Femur (tissue), 1 donor: ENCODE results near the gene HAGH.

Experiments
- DNase-seq: peaks from one replicate; pipeline ENCODE4 v3.0.0-alpha.2; 2017

The HAGH gene

DNA sequence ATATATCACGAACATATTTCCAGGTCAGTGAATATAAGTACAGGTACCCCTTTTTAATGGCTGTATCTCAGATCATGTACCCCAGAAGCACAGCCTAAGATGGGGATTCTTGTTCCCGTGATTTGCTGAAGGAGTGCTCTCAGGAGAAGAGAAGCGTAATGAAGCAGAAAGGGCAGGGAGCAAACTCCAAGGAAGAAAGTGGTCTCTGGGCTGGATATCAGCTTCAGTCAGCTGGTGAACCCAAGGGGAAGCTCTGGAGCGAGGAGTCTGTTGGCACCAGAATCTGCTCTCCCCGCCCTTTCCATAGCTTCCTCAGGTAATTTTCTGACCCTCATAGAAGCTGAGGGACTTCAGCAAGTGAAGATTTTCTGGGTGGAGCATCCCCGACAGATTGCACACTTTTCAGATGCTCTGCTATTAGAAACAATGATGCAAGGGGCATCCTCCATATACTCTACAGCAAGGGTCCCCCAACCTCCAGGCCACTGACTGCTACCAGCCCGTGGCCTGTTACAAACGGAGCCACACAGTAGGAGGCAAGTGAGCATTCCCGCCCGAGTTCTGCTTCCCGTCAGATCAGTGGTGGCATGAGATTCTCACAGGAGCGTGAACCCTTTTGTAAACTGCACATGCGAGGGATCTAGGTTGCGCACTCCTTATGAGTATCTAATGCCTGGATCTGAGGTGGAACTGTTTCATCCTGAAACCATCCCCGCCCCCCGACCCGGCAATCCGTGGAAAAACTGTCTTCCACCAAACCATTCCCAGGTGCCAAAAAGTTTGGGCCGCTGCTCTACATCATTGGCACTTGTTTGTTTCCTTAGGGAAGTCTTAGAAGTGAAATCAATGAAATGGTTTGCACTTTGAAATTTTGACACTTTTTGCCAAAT lies 4.8 kb upstream of the HAGH start:
- DNase-seq, result no peak

DNA sequence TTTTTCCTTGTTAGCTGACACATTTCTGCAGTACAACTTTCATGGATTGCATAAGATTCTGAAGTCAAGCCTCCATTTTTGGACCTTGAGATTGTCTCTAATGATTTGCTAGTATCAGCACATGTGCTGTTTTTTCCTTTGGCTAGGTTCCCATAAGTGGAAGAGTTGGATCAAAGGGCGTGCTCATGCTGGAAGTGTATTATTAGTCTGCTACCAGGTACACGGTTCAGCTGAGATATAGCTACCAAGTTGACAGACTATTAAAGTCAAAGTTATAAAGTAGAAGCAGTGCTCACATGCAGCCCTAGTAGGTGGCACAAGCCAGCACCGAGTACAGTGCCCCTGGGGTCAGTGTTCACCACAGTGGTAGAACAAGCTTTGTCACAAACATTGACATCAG lies 3.6 kb upstream of the HAGH start:
- DNase-seq, result no peak

DNA sequence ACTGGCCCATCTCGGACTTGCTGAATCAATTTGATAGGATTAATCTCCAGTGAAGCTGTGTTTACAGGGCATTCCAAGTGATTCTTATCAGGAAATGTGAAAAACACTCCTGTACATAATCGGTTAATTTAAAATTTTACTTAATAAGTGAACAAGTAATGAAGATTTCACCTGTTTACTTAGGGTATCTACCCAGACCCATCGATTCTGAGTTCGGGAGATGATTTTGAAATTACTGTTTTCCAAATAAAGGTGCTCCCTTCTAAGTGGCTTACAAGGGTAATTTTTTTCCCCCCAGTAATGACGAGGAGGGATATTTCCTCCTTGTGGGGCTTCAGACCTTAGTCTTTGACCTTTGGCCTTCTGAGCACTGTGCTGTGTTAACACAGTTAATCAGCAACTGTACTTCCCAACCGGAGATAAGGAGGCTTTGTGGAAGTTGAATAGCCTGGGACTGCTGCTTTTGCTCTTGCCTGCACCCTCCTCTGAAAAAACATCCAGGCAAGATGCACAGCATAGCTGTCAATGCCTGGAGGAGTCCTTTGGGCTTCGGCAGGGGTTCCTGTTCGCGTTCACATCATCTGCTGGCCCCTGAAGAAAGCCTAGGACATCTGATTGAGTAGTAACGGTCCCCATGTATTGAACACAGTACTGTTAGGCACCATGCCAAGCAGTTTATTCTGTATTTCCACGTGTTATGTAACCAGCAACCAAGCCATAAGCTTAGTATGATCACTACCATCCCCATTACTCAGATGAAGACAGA lies 2.2 kb upstream of the HAGH start:
- no peak for DNase-seq

DNA sequence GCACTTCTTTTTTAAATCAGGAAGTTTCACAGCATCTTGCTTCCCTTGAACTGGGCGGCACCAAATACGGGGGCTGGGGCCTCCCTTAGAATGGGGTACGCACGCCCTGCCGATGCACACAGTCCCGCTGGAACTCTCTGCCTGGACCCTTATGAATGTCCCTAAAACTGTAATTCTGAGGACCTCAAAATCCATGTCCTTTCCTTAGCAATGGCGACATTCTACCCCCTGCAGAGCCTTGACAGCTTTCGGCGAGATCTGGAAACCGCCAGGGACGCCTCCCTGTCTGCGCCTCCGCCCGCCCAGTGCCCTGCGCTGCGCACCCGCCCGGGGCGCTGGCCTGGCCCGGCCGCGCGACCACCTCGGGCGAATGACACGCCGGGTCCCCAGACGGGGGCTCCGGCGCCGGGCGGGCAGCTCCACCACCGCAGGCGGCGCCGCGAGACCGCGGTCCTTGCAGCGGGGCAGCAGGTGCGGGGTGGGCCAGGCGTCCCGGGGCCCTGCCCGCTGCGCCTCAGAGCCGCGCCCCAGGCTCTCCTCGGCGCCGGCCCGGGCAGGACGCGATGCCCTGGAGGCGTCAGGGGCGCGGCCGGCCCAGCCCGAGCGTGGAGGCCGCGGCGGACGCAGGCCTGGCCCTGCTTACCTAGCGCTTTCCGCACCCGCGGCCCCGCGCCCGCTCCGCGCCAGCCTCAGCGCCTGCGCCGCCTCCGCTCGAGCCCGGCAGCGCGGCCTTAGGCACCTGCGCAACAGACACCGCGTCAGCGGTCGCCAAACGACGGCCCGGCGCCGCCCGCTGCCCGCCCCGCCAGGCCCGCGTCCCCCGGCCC lies 548 bp downstream of the HAGH start:
- no peak for DNase-seq

DNA sequence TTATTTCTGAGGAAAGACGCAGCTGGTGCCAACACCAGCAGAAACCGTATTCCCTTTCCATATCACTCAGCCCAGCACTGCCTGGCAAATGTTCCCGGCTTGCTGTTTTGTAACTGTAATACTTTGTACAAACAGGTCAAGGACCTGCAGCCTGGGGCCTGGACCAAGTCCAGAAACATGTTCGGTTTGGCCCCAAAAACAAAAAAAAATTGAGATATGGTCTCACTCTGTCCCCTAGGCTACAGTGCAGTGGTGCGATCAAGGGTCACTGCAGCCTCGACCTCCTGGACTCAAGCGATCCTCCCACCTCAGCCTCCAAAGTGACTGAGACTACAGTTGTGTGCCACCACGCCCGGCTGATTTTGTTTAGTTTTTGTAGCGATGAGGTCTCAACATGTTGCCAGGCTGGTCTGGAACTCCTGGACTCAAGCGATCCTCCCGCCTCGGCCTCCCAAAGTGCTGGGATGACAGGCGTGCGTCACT lies 1.2 kb downstream of the HAGH start:
- no peak for DNase-seq

DNA sequence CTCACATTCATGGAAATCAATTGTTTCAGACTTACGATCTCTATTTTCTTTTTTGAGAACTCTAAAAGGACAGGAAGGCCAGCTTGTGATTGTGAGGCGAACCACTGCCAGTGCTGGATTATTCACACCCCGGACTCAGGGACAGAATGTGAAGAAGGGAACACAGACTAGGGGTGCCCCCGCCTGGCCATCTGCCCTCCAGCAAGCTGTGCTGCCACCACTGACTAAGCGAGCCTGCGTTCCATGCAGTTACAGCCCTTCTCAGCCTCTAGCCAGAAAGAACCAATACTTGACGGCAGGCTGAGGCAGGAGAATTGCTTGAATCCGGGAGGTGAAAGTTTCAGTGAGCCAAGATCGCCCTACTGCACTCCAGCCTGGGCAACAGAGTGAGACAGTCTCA lies 2.8 kb downstream of the HAGH start:
- no peak for DNase-seq

DNA sequence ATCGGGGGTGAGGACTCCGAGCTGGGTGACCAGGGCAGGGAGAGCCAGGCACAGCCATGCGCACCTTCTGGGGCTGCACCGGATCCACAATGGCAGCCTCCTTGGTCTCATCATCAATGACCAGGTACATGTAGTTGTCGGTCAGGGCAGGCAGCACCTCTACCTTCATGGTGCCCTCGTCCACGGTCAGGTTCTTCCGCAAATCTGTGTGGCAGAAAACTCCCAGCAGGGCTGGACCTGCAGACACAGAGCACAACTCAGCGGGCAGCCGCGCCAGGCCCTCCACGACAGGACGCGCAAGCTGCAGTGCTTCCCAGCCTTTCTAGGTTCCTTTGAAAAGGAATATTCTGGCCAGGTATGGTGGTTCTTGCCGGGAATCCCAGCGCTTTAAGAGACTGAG lies 3.8 kb downstream of the HAGH start:
- DNase-seq, result no peak

DNA sequence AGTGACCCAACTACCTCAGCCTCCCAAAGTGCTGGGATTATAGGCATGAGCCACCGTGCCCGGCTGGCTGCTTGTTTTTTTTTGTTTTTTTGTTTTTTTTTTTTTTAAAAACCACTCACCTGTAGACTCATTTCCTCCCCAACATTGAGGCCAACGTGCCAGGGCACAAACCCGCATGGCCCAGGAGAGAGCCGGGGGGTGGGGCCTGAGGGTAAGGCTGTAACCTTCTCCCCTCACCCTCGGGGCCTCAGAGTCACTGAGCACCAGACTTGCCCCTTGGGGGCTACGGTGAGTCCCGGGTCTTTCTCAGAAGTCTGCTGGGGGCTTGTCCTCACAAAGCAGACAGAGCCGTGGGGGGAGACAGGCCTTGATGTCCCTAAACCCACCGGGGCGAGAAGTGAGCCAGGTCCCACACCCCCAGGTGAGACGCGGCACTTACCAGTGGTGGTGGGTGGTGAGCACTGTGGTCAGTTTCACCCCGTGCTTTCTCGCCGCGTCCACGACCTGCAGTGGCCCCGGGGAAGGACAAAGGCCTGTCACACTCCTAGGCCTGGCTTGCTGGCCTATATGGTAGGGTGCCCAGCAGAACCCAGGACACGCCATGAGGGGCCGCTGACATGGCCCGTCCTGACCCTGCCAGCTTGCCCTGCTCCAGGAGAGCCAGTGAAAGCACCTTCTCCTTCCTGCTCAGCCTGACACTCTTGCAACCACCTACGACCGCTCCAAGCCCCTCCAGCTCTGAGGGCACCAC lies 4.6 kb downstream of the HAGH start:
- DNase-seq, result no peak

DNA sequence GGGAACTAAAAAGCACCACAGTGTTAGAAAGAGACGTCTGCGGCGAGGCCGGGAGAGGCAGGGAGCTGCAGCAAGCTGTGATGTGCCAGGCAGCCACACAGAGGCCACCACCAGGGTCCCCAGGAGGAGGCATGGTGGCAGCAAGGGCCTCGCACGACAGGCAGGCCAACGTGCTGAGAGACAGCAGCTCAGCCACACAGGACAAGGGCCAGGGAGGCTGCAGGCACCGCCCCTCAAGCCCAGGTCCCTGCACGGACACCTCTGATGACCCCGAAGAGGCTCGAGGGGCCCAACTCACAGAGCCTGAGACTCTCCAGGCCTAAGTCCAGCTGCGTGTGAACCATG lies 5.7 kb downstream of the HAGH start:
- DNase-seq, result no peak

DNA sequence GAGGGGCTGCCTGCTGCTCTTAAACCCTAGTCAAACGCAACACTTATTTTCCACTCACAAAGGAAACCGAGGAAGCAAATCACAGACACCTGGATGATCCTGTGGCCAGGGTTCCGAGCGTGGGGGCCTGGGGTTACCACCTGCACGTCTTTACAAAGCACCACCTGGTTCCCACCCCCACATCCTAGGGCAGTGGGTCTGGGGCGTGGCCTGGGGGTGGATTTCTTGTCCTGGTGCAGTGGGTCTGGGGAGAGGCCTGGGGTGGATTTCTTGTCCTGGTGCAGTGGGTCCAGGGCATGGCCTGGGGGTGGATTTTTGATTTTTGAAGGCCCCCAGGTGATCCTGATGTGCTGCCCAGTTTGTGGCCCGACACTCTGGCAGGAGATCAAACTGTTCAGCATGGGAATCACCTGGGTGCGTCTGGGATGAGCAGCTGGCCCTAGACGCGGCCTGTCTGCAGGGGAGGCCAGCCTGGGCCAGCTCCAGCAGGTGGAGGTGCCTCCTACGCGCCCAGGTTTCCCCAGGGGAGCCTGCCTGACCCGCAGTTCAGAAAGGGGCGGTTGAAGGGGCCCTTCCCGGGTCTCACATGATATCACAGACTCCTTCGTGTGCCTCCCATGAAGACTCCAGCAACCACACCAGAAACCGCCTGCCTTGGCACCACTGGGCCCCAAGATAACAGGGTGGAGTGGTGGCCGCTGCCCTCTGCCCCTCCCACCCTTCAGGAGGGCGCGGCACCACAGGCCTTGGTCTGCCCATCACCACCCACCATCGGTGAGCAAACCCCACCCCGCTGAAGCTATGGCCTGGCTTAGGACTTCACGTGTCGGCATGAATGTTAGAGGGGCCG lies 6.3 kb downstream of the HAGH start:
- DNase-seq, result no peak

DNA sequence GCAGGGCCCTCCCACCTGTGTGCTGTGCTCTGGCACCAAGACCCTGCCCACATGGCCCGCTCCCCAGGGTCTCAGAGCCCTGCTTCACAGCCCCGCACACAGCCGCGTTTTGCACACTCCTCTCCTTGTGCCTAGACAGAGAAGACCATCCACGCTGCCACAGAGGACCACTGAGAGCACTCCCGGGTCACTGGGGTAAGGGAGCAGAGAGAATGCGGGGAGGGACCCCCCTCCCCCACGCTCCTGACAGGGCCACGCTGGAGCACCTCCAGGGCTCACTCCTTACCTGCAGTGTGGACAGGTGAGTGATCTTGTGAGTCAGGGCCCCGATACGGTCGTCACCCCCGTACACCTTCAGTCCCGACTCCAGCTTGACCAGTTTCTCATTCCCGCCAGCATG lies 7.0 kb downstream of the HAGH start:
- DNase-seq, result no peak

DNA sequence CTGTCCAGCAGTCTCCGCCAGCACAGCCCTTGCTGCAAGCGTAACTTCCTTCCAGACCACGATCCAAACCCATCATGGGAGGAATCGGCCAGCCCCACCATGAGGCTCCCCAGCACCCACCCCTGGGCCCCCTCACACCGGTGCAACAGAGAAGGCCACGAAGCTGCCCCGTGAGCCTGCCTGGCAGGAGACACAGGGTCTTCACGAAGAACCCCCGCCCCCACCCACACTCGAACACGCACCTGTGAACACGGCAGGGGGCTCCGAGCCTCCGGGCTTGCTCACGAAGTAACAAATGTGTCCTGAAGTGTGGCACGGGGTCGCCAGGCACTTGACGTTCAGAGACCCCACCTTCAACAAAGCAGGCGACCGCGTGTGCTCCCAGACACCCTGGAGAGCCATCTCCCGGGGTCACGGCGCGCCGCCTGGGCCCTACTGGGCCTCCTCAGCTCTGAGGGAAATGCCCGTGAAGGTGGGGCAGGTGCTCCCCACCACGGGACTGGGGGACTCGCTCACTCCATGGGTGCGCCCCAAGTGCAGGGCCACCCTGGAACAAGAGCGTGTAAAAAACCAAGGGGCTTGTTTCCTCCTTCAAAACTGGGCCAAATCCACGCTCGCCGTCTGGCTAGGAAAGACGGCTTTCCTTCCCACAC lies 7.6 kb downstream of the HAGH start:
- no peak for DNase-seq

DNA sequence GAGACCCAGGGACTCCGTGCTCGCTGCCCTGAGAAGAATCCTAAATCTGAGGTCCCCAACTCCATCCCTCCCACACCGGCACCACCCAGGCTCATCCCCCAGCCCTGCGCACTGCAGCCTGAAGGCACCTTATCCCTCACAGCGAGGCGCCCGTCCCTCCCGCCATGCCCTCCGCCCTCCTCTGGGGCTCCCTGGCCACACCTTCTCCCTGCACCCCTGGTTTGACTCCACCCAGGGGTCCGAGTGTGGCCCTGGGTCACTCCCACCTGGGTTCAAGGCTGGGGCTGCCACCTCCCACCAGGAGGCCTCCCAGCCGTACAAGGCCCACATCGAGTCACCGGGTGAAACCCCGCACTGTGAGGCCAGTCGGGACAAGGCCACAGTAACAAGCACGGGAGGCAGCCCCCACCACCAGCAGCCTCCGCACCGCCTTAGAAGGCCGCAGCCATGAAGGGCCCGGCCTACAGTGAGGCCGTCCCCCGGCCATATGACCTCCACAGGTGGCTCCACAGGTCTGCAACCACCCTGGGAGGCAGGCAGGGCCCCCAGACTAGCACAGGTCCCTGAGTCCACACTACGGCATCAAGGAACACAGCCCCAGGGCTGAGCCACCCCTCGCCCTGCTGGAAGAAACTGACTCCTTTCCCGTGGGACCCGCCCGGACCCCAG lies 8.3 kb downstream of the HAGH start:
- DNase-seq, result no peak

DNA sequence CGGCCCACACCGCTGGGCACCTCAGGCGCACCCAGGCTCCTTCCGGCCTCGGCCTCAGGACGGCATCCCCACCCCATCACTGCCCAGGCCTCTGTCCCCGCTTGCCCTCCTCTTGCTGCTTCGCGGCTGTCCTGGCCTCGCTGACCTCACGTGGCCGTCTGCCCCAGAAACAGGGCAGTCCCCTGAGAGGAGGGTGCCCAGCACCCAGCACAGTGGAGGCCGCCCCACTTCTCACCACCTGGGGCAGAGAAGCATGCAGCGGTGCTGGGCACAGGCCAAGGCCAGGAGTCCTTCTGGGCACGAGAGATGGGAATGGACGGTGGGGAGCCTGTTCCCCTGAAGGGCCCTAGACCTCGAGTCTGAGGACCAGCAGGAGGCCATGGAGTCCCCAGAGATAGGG lies 8.9 kb downstream of the HAGH start:
- DNase-seq, result no peak

DNA sequence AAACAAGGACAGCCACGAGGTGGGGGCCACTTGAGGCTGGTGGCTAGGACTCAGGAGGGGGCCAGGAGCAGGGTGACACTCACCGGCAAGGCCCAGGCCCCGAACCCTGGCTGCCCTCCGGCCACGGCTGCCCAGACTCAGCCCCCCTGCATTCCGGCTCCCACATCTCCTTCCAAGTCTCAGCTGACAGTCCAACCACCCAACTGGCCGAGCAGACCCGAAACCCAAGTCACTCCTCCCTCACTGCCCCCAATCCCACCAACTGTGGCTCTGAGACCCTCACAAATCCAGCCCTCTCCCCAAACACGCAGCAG lies 9.4 kb downstream of the HAGH start:
- DNase-seq, result no peak

DNA sequence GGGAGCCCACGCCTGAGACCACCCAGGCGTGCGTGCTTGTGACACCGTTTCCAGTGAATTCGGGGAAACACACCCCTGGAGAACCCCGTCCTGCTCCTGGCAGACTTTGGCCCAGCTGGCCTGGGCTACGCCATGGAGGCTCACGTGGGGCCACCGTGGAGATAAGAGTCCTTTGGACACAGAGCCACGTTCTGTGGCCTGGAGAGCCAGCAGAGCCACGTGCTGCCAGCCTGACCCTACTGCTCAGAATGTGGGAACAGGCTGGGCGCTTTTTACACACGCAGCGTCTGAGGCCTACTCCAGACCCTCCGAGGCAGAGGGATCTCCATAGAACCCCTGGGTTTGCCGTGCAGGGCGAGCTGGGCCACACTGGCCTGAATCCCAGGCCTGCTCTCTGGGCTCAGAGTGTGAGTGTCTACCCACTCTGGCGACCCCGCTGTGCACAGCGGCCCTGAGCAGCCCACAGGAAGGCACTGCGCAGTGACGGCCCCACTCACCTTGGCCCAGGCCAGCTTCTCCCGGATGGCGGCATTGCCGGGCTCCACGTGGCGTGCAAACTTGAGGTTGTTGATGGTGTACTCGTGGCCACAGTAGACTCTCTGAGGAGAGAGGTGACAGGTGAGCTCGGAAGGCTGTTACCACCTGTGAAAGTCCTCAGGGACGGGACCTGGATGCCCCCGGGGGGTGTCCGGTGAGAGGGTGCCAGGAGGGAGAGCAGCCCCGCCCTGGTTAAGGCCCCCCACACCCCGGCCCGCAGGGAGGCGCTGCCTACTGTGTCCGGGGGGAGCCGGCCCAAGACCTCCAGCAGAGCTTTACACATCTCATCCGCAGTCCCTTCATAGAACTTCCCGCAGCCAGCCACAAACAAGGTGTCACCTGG lies 10.0 kb downstream of the HAGH start:
- DNase-seq, result no peak

DNA sequence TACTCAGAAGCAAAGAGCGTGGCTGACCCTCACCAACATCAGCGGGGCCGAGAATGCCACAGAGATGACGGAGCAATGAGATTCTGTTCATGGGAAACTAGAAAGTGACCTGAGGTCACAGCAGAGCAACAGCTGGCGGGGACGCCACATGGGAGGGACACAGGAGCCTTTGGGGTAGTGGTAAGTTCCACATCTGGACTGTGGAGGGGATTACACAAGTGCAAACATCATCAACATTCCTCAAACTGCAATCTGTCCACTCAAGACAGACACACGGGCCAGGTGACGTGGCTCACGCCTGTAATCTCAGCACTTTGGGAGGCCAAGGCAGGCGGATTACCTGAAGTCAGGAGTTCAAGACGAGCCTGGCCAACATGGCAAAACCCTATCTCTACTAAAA lies 11.2 kb downstream of the HAGH start:
- DNase-seq, result no peak

DNA sequence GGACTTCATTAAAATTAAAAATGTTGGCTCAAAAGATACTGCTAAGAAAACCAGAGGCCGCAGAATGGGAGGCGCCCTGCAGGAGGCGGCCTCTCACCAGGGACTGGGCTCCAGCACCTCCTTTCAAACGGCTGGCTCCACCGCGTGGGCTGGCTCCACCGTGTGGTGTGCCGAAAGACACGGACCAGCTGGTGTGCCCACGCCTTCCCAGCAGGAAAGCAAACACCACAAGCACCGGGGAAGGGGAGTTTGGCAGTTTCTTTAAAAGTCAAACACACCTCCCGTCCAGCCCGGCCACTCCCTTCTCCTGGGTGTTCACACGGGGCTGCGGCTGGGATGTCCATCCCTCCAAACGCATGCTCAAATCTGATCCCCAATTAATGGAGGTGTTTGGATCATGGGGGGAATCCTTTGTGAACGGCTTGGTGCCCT lies 13.9 kb downstream of the HAGH start:
- peak; percentile 62 for DNase-seq

DNA sequence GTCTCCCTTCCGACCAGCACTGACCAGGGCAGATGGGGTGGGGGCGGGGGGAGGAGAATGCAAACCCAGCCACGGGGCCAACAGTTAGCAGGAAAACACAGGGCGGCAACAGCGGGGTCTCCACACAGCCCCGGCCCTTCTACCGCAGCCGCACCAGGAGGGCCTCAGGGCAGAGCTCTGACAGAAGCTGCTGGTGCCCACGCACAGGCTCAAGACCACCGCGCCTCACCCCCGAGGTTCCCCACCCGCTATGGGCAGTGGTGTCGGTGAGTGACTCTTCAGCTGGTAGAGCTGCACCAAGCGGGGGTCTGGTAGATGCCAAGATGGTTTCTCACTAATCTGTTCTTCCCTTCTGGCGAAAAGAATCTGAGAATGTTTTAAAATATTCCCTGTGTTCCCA lies 16.1 kb downstream of the HAGH start:
- no peak for DNase-seq

DNA sequence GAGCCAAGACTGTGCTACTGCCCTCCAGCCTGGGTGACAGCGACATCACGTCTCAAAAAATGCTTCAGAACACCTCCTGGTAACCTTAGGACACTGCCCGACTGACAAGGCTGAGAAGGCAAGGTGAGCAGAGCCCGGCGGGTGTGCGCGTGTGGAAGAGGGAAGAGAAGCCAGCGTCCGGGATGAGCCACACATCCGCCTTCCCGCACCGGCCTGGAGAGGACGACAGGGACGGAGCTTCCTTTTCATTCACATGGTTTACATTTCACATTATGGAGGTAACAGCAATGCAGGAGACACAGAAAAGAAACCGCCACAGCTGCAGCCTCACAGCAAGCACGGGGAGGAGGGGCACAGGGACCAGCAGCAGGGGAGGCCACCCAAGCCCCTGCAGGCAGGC lies 16.5 kb downstream of the HAGH start:
- DNase-seq, result no peak
